Breast epithelium (tissue), 4 donors: ENCODE results near the gene CEP85L. TPM values are rescaled to one million over a fixed set of nuclear protein-coding genes. Genes with fewer than 3 reads are reported as not detected.

Experiments used
- DNase-seq, 2 donors: peaks; one replicate each; pipeline ENCODE4 v3.0.0-alpha.2; 2019; ENCODE audit warnings: low spot score in 2 of 2
- H3K27ac ChIP-seq, 2 donors: fragments of 200-600 bp; sonication (generic) in 1 of 2; one replicate each; pipeline ENCODE4 v1.5.1; 2016 to 2019; ENCODE audit warnings: mild to moderate bottlenecking in 1 of 2
- H3K27me3 ChIP-seq, 2 donors: fragments of 200-600 bp; sonication (generic) in 1 of 2; one replicate each; pipeline versions ENCODE4 v1.5.1 to v1.6.0; 2017 to 2019; ENCODE audit warnings: control low read depth in 1 of 2, mild to moderate bottlenecking in 1 of 2
- H3K36me3 ChIP-seq: fragments of 200-600 bp; one replicate; pipeline ENCODE4 v1.5.1; 2019
- H3K4me1 ChIP-seq, 2 donors: fragments of 200-600 bp; sonication (generic); one replicate each; pipeline ENCODE4 v1.5.1; 2016 to 2019; ENCODE audit warnings: control low read depth in 1 of 2
- H3K4me3 ChIP-seq, 3 donors: fragments of 200-600 bp; sonication (generic); 1 replicate in 2 of 3; 2 replicates in 1 of 3; pipeline ENCODE4 v1.5.1; 2016 to 2019; ENCODE audit warnings: mild to moderate bottlenecking in 3 of 3, moderate library complexity in 2 of 3
- H3K9me3 ChIP-seq, 2 donors: fragments of 200-600 bp; sonication (generic) in 1 of 2; one replicate each; pipeline ENCODE4 v1.5.1; 2016 to 2019; ENCODE audit warnings: control low read depth in 1 of 2
- POLR2A ChIP-seq: fragments of 450-650 bp; IDR thresholded peaks from one replicate; pipeline ENCODE4 v1.6.1; 2016; ENCODE audit warnings: antibody characterized with exemption, mild to moderate bottlenecking, moderate library complexity
- POLR2AphosphoS5 ChIP-seq, 3 donors: sonication (generic); formaldehyde crosslinking; IDR thresholded peaks; one replicate each; pipeline ENCODE4 v1.6.1; 2017; ENCODE audit warnings: antibody characterized with exemption in 3 of 3
- intact Hi-C: fragments of 100-400 bp; cut with DNase I; formaldehyde crosslinking; loops from one replicate; pipeline ENCODE4 v1.15.1; 2023; ENCODE audit warnings: low total_unique reads
- total RNA-seq, 3 donors: library from RNA; depleted of rRNA; stranded (reverse); fragments of >200 nt; gene quantifications; one replicate each; pipeline ENCODE4 v1.1.0, GENCODE V29; 2016
- TF ChIP-seq, protein P1 (sequence below), 3 donors: fragments of 450-650 bp; IDR thresholded peaks; one replicate each; pipeline ENCODE4 v1.5.1; 2016 to 2017; ENCODE audit warnings: antibody characterized with exemption in 3 of 3, mild to moderate bottlenecking in 3 of 3, moderate library complexity in 3 of 3

The CEP85L gene
- total RNA-seq, 3 donors from 2014 or later, result 12.7 to 17.3 (median 15.7) TPM

DNA sequence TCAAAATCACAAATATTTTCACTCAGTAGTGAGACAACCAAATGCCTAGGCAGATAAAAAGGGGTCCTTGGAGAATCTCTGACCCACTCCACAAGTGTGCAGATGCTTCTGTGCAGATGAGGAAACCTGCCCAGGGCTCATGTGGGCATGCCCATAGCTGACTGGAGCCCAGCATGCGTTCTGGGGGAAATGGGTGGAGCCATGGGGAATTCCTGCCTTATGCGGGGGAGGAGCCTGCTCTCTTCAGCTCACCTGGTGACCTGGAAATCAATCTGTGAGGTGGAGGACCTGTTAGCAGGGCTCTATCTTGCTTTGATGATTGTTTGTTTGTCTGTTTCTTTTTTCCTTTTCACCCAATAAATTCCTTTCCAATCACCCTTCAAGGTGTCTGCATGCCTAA is 126.7 kb downstream of the CEP85L start:
- TF ChIP-seq, protein P1, sequence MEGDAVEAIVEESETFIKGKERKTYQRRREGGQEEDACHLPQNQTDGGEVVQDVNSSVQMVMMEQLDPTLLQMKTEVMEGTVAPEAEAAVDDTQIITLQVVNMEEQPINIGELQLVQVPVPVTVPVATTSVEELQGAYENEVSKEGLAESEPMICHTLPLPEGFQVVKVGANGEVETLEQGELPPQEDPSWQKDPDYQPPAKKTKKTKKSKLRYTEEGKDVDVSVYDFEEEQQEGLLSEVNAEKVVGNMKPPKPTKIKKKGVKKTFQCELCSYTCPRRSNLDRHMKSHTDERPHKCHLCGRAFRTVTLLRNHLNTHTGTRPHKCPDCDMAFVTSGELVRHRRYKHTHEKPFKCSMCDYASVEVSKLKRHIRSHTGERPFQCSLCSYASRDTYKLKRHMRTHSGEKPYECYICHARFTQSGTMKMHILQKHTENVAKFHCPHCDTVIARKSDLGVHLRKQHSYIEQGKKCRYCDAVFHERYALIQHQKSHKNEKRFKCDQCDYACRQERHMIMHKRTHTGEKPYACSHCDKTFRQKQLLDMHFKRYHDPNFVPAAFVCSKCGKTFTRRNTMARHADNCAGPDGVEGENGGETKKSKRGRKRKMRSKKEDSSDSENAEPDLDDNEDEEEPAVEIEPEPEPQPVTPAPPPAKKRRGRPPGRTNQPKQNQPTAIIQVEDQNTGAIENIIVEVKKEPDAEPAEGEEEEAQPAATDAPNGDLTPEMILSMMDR (IDR thresholded peaks at IDR 0.05), result no peak
- TF ChIP-seq POLR2AphosphoS5 (IDR thresholded peaks at IDR 0.05), result no peak
- TF ChIP-seq POLR2A, result no peak
- Histone ChIP-seq H3K27me3 (no peaks in the 10 kb centered on the region), H3K9me3 (no peaks in the 10 kb centered on the region), H3K4me1 (no peaks in the 10 kb centered on the region), H3K4me3 (no peak overlapping the region), H3K36me3 (no peaks in the 10 kb centered on the region), H3K27ac (no peak overlapping the region)
- DNase-seq, result no peak
- intact Hi-C loops, result no loop called here

DNA sequence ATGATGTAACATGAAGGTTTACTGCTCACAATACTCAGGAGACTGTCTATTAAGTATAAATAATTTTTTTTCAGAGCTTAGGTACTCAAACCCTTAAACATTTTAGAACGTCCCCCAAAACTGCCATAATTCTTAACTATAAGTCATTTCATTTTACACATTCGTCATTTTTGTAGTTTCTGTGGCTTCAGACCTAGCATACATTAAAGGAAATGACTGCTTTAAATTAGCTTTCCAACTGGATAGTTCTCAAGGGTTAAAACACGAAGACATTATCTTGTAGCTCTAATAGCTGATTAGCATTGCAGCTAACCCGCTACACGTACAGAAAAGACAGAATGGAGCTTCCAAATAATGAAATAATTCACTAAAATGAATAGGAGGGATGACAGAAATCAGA is 128.2 kb downstream of the CEP85L start:
- no peak for DNase-seq
- Histone ChIP-seq H3K9me3 (no peaks in the 10 kb centered on the region), H3K27me3 (no peaks in the 10 kb centered on the region), H3K4me3 (no peak overlapping the region), H3K4me1 (no peaks in the 10 kb centered on the region), H3K36me3 (no peaks in the 10 kb centered on the region), H3K27ac (no peak overlapping the region)
- TF ChIP-seq POLR2AphosphoS5 (IDR thresholded peaks at IDR 0.05), result no peak
- TF ChIP-seq, protein P1 (IDR thresholded peaks at IDR 0.05), result no peak
- TF ChIP-seq POLR2A, result no peak
- intact Hi-C loops, result no loop called here

DNA sequence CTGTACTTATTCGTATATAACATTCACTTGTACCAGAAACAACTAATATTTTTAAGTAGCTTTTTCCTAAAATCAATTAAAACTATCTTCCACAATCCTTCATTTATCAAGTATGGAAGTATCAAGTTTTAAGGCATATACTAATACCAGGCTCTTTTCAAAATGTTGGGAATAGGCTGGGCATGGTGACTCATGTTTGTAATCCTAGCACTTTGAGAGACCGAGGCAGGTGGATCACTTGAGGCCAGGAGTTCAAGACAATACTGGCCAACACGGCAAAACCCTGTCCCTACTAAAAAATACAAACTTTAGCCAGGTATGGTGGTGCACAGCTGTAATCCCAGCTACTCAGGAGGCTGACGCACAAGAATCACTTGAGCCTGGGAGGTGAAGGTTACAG is 129.0 kb downstream of the CEP85L start:
- Histone ChIP-seq H3K27ac (no peak overlapping the region), H3K9me3 (no peaks in the 10 kb centered on the region), H3K4me1 (no peaks in the 10 kb centered on the region), H3K4me3 (no peak overlapping the region), H3K27me3 (no peaks in the 10 kb centered on the region), H3K36me3 (no peaks in the 10 kb centered on the region)
- intact Hi-C loops, result no loop called here
- no peak for DNase-seq
- TF ChIP-seq, protein P1 (IDR thresholded peaks at IDR 0.05), result no peak
- no peak for TF ChIP-seq POLR2AphosphoS5 (IDR thresholded peaks at IDR 0.05)
- no peak for TF ChIP-seq POLR2A

DNA sequence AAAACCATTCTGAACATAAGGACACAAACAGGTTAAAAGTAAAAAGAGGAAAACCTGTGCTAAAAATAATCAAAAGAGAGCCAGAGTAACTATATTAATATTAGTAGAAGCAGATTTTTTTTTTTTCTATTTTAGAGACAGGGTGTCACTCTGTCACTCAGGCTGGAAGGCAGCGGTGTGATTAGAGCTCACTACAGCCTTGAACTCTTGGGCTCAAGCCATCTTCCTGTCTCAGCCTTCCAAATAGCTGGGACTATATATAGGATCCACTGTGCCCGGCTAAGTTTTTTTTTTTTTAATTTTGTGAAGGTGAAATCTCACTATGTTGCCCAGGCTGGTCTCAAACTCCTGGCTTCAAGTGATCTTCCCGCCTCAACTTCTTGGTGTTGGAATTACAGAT is 136.7 kb downstream of the CEP85L start:
- DNase-seq, result no peak

DNA sequence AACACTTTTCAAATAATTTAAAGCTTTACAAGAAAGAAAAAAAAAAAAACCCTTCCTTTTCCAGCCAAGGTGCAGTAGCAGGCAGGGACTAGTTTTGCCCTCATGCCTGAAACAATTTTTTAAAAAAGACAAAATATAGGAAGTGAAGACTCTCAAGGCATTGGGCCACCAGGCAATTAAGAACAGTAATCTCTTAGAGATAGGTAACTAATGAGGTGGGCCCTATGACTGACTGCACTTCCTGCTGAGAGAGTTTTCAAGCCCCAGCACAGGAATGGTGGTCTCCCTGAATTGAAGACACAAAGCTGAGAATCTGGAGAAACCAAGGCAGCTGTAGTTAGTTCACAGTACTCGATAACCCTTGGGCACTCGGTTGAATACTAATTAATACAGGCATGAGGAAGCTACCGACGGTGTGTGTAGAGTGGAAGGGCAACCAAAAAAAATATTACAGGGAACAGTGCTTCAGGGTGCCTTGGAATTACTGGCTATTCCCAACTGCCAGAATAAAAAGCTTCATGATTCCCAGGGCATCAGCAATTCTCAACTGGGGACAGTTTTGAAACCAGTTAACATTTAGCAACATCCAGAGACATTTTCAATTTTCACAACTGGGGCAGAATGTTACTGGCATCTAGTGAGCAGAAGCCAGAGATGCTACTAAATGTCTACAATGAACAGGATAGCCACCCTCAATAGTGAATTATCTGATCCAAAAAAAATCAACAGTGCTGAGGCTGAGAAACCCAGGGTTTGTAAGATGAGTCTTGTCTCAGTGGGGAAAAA is 139.3 kb downstream of the CEP85L start:
- Histone ChIP-seq H3K4me3 (no peak overlapping the region), H3K36me3 (no peaks in the 10 kb centered on the region), H3K4me1 (no peaks in the 10 kb centered on the region), H3K27me3 (no peaks in the 10 kb centered on the region), H3K27ac (no peak overlapping the region), H3K9me3 (no peaks in the 10 kb centered on the region)
- no peak for DNase-seq
- TF ChIP-seq POLR2AphosphoS5 (IDR thresholded peaks at IDR 0.05), result no peak
- no peak for TF ChIP-seq POLR2A
- TF ChIP-seq, protein P1 (IDR thresholded peaks at IDR 0.05), result no peak
- intact Hi-C loops, result no loop called here

More for the DNA sequence above, 136.7 kb downstream of the CEP85L start:
- intact Hi-C loops, result no loop called here
- Histone ChIP-seq H3K9me3 (no peaks in the 10 kb centered on the region), H3K27ac (no peak overlapping the region), H3K4me3 (no peak overlapping the region), H3K36me3 (no peaks in the 10 kb centered on the region), H3K4me1 (no peaks in the 10 kb centered on the region), H3K27me3 (no peaks in the 10 kb centered on the region)
- no peak for TF ChIP-seq POLR2AphosphoS5 (IDR thresholded peaks at IDR 0.05)
- TF ChIP-seq, protein P1 (IDR thresholded peaks at IDR 0.05), result no peak
- TF ChIP-seq POLR2A, result no peak
